Uterus (tissue), 2 donors: ENCODE measurements around the gene PLA2G4F.

Experiments used
- POLR2A ChIP-seq, 2 donors: fragments of 450-650 bp; IDR thresholded peaks; one replicate each; pipeline ENCODE4 v1.6.1; 2016; ENCODE audit warnings: antibody characterized with exemption in 2 of 2, mild to moderate bottlenecking in 1 of 2, moderate library complexity in 1 of 2
- TF ChIP-seq, protein P1 (sequence below), 4 experiments: fragments of 200-600 bp in 2 of 4; fragments of 450-650 bp in 2 of 4; sonication (generic) in 2 of 4; IDR thresholded peaks; one replicate each; pipeline ENCODE4 v1.5.1; 2016 to 2019; ENCODE audit warnings: antibody characterized with exemption in 4 of 4, mild to moderate bottlenecking in 2 of 4, moderate library complexity in 1 of 4

- TF ChIP-seq, protein P1, sequence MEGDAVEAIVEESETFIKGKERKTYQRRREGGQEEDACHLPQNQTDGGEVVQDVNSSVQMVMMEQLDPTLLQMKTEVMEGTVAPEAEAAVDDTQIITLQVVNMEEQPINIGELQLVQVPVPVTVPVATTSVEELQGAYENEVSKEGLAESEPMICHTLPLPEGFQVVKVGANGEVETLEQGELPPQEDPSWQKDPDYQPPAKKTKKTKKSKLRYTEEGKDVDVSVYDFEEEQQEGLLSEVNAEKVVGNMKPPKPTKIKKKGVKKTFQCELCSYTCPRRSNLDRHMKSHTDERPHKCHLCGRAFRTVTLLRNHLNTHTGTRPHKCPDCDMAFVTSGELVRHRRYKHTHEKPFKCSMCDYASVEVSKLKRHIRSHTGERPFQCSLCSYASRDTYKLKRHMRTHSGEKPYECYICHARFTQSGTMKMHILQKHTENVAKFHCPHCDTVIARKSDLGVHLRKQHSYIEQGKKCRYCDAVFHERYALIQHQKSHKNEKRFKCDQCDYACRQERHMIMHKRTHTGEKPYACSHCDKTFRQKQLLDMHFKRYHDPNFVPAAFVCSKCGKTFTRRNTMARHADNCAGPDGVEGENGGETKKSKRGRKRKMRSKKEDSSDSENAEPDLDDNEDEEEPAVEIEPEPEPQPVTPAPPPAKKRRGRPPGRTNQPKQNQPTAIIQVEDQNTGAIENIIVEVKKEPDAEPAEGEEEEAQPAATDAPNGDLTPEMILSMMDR (IDR thresholded peaks at IDR 0.05): no peak
- no peak for TF ChIP-seq POLR2A (IDR thresholded peaks at IDR 0.05)
These were observed 47.6 kb downstream of the PLA2G4F start for GRCh38 chr15:42108806-42109205.
